ENCODE results near the gene DYNC2H1.

DNA sequence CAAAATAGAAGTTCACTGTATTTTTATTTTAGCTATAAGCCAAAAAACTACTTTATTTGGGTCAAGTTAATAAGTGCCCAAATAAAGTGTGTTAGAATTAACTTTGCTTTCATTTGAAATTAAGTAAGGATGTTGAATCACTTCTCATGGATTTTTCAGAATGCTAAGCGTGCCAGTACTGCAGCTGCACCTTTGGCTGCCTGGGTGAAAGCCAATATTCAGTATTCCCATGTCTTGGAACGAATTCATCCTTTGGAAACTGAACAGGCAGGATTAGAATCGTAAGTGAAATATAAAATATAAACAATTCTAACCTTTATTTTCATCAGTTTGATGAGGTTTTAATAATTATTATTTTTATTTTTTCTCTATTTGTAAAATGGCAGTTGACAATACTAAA lies 113.6 kb downstream of the DYNC2H1 start:
- TF ChIP-seq, protein P1, sequence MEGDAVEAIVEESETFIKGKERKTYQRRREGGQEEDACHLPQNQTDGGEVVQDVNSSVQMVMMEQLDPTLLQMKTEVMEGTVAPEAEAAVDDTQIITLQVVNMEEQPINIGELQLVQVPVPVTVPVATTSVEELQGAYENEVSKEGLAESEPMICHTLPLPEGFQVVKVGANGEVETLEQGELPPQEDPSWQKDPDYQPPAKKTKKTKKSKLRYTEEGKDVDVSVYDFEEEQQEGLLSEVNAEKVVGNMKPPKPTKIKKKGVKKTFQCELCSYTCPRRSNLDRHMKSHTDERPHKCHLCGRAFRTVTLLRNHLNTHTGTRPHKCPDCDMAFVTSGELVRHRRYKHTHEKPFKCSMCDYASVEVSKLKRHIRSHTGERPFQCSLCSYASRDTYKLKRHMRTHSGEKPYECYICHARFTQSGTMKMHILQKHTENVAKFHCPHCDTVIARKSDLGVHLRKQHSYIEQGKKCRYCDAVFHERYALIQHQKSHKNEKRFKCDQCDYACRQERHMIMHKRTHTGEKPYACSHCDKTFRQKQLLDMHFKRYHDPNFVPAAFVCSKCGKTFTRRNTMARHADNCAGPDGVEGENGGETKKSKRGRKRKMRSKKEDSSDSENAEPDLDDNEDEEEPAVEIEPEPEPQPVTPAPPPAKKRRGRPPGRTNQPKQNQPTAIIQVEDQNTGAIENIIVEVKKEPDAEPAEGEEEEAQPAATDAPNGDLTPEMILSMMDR (IDR thresholded peaks at IDR 0.05), result no peak
- TF ChIP-seq, protein P2, sequence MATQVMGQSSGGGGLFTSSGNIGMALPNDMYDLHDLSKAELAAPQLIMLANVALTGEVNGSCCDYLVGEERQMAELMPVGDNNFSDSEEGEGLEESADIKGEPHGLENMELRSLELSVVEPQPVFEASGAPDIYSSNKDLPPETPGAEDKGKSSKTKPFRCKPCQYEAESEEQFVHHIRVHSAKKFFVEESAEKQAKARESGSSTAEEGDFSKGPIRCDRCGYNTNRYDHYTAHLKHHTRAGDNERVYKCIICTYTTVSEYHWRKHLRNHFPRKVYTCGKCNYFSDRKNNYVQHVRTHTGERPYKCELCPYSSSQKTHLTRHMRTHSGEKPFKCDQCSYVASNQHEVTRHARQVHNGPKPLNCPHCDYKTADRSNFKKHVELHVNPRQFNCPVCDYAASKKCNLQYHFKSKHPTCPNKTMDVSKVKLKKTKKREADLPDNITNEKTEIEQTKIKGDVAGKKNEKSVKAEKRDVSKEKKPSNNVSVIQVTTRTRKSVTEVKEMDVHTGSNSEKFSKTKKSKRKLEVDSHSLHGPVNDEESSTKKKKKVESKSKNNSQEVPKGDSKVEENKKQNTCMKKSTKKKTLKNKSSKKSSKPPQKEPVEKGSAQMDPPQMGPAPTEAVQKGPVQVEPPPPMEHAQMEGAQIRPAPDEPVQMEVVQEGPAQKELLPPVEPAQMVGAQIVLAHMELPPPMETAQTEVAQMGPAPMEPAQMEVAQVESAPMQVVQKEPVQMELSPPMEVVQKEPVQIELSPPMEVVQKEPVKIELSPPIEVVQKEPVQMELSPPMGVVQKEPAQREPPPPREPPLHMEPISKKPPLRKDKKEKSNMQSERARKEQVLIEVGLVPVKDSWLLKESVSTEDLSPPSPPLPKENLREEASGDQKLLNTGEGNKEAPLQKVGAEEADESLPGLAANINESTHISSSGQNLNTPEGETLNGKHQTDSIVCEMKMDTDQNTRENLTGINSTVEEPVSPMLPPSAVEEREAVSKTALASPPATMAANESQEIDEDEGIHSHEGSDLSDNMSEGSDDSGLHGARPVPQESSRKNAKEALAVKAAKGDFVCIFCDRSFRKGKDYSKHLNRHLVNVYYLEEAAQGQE (IDR thresholded peaks at IDR 0.05; ENCODE audit: insufficient read depth in 1 of 2, low read depth in 2 of 2, low read length in 1 of 2), result no peak
- TF ChIP-seq POLR2AphosphoS5 (IDR thresholded peaks at IDR 0.05; ENCODE audit: low read depth, low read length) (no peak), TCF7L2 (IDR thresholded peaks at IDR 0.05; ENCODE audit: low read depth, low read length) (no peak), SIN3A (IDR thresholded peaks at IDR 0.05; ENCODE audit: borderline replicate concordance, insufficient read depth, low read depth, low read length) (no peak)

All from Panc1 (cell line).